Rectal smooth muscle tissue (tissue), 1 donor: ENCODE data around the gene CTCFL.

Experiments used
- H3K27ac ChIP-seq: one replicate; pipeline ENCODE4 v1.7.0; 2013; ENCODE audit warnings: low read depth, low read length, inconsistent platforms
- H3K27me3 ChIP-seq: one replicate; pipeline ENCODE4 v1.7.0; 2013; ENCODE audit warnings: low read length; ENCODE audit not compliant: control insufficient read depth, insufficient read depth
- H3K36me3 ChIP-seq: one replicate; pipeline ENCODE4 v1.7.0; 2013; ENCODE audit warnings: low read length; ENCODE audit not compliant: control insufficient read depth, insufficient read depth
- H3K4me1 ChIP-seq: one replicate; pipeline ENCODE4 v1.7.0; 2013; ENCODE audit warnings: low read length; ENCODE audit not compliant: control insufficient read depth, insufficient read depth
- H3K4me3 ChIP-seq: one replicate; pipeline ENCODE4 v1.7.0; 2013; ENCODE audit warnings: low read length
- H3K9ac ChIP-seq: one replicate; pipeline ENCODE4 v1.7.0; 2013; ENCODE audit warnings: low read length

Gene CTCFL

DNA sequence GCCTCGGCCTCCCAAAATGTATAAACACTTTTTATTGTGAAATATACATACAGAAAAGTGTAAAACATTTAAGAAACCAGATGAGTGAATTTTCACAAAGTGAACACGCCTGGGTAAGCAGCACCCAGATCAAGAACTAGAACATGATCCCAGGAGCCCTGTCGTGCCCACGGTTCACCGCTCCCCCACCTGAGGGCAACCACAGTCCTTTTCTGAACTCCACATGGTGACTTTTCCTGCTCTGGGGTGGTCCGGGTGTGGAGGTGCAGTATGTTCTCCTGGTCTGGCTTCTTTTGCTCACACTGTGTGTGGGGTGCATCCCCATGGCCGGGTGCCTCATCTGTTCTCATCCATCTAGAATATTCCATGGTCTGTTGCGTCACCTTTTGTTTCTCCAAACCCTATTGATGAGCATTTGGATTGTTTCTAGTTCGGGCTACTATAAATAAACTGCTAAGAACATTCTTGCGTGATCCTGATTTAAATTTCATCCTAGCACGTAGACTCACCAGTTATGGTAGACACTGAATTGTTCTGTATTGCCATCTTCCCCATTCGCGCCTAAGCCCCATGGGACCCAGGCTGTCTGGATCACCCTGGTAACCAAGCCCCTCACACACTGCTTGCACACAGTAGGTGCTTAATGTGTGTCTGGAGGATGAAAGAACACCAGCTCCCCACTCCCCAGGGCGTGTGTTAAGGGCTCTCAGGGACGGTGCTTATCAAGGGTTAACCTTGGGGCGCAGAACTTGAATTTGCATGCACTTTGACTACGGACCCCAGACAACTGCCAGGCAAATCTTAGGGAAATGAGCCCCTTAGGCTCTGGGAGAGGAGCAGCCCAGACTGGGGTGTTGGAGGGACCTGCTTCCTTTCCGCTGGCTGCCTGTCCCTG lies 56.2 kb downstream of the CTCFL start:
- Histone ChIP-seq H3K36me3 (no peaks in the 10 kb centered on the region), H3K27me3 (no peaks in the 10 kb centered on the region), H3K4me1 (peaks cover 15% of the 10 kb centered on the region), H3K27ac (peak overlapping the region; percentile 74), H3K9ac (no peak overlapping the region), H3K4me3 (no peak overlapping the region)

DNA sequence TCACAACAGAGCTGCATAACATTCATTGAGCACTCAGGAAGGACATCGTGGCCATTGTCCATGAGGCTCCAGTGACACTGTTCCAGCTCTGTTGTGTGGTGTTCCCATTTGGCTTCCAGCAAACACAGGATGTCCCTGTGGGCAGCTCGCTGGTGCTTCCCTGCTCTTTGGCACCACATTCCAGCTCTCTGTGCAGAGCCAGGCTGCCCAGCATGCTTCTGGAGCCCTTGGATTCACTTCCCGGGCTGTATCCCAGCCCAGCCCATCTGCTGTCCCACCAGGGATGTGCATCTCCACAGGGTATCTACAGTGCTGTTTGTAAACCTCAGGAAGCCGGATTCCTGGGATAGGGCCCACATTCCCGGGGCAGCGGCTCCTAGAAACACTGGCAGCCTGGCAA lies 57.2 kb downstream of the CTCFL start:
- H3K4me1 ChIP-seq = peaks cover 14% of the 10 kb centered on the region
- no peak overlapping the region for H3K4me3 ChIP-seq
- peak overlapping the region; percentile 35 for H3K27ac ChIP-seq
- no peaks in the 10 kb centered on the region for H3K36me3 ChIP-seq
- no peaks in the 10 kb centered on the region for H3K27me3 ChIP-seq
- H3K9ac ChIP-seq = no peak overlapping the region

DNA sequence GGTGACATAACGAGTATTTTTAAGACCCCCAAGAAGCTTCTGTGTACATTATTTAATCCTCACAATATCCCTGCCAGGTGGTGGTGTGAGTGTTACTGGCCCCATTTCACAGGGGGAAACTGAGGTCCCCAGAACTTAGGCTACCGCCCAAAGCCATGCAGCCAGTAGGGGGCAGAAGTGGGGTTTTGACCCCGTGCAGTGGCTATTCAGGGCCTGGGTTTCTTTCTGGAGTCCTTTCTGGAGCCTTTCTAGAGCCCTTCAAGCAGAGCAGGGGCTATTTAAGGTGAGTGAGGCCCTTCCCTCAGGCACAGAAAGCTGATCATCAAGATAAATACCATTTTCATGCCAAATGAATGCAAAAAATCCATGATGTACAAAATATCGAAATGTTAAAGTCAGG lies 59.0 kb downstream of the CTCFL start:
- Histone ChIP-seq H3K4me1 (peaks cover 14% of the 10 kb centered on the region), H3K4me3 (no peak overlapping the region), H3K9ac (no peak overlapping the region), H3K27me3 (no peaks in the 10 kb centered on the region), H3K27ac (no peak overlapping the region), H3K36me3 (no peaks in the 10 kb centered on the region)

DNA sequence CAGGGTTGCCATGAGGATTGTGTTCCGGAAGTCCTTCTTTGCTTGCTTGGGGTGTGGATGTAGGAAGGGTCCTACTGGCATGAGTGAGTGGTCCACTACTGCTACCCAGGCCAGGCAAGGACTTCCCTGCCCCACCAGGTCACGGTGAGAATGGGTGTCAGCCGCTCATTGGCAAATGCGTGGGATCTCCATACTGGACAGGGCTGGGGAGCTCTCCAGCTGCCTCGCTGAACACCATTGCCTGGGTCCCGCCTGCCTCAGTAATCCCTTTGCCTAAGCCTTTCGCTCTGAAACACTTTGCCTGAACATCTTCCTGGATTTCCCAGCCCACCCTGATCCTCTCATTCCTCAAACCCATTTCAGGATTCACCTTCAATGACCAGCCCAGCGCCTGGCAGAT lies 59.5 kb downstream of the CTCFL start:
- Histone ChIP-seq H3K36me3 (no peaks in the 10 kb centered on the region), H3K4me3 (no peak overlapping the region), H3K27me3 (no peaks in the 10 kb centered on the region), H3K27ac (no peak overlapping the region), H3K4me1 (peaks cover 14% of the 10 kb centered on the region), H3K9ac (no peak overlapping the region)

DNA sequence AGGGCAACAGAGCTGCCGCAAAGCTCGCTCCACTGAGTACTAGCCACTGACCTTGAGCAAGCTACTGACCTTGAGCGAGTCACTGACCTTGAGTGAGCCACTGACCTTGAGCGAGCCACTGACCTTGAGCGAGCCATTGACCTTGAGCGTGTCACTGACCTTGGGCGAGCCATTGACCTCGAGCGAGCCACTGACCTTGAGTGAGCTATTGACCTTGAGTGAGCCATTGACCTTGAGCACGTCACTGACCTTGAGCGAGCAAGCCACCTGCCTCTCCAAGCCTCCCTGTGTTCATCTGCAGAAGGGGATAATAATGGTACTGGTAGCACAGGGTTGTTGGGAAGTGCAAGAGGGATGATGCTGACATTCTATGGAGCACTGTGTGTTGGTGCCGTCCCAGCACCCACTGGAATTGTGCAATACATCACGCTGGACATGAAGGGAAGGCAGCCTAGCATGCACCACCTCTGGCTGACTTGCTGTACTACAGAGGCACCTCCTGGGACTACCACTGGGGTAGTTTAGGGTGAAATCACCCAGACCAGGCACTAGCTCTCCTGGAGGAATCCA lies 60.2 kb downstream of the CTCFL start:
- H3K27me3 ChIP-seq = no peaks in the 10 kb centered on the region
- H3K9ac ChIP-seq = no peak overlapping the region
- peaks cover 12% of the 10 kb centered on the region for H3K4me1 ChIP-seq
- no peak overlapping the region for H3K4me3 ChIP-seq
- no peak overlapping the region for H3K27ac ChIP-seq
- no peaks in the 10 kb centered on the region for H3K36me3 ChIP-seq

DNA sequence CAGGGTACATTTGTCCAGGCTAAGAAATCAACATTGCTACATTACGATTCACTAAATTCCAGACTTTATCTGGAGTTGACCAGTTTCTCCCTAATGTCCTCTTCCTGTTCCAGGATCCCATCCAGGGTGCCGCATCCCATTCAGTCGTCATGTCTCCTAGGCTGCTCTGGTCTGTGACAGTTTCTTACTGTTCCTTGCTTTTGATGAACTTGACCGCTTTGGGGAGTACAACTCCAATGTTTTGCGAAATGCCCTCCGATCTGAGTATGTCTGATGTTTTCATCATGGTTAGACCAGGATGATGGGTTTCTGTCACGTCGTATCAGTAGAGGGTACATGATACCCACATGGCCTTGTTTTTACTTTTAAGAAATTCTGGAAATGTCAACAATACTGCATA lies 62.2 kb downstream of the CTCFL start:
- Histone ChIP-seq H3K4me1 (peaks cover 19% of the 10 kb centered on the region), H3K27ac (no peak overlapping the region), H3K4me3 (no peak overlapping the region), H3K36me3 (no peaks in the 10 kb centered on the region), H3K27me3 (no peaks in the 10 kb centered on the region), H3K9ac (no peak overlapping the region)

DNA sequence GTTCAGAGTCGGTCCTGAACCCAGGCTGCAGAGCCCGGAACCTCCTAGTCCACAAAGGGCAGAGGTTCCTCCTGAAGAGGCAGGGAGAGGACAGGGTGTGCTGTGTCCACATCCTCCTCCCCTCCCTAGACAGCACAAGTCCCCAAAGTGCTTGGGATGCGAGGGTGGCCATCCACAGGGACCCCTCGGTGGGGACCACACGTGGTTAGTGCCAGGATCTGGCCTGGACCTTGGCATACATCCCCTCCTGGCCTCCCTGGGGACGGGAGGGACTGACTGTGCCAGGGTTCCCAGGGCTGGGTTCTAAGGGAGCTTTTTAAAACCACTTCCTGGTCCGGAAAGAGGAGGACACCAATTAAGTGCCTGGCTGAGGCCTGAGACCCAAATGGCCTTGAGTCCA lies 63.2 kb downstream of the CTCFL start:
- H3K27ac ChIP-seq = no peak overlapping the region
- H3K4me3 ChIP-seq = no peak overlapping the region
- H3K36me3 ChIP-seq = no peaks in the 10 kb centered on the region
- H3K9ac ChIP-seq = no peak overlapping the region
- no peaks in the 10 kb centered on the region for H3K27me3 ChIP-seq
- H3K4me1 ChIP-seq = peaks cover 29% of the 10 kb centered on the region

DNA sequence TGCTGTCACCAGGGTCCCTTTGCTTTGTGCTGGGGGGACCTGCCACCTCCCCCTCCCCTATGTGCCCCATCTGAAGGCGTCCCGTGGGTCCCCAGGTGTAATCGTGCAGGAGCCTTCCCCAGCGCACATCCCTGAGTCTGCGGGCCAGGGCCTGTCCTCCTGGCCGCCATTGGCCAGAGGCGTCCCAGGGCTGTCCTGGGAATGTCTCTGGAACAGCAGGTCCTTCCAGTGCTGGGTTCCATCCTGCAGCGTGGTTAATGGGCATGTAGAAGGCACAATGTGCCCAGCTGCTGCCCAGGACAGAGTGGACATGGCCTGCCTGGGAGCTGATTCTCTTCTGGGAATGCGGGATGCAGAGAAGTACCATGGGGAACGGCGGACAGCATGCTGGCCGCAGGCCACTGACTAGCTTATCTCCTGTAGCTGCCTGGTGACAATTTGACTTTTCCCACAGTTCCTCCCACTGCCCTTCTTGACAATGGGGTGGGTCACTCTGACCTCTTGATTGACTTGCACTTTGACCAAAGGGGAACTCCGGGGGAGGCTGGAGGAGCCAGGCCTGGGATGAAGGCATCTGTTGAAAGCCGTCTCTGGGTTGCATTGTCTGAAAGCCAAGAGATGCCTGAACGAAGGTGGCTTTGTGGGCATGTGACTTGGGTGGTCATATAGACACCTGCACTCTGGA lies 64.0 kb downstream of the CTCFL start:
- Histone ChIP-seq H3K9ac (no peak overlapping the region), H3K36me3 (no peaks in the 10 kb centered on the region), H3K4me3 (no peak overlapping the region), H3K27me3 (no peaks in the 10 kb centered on the region), H3K27ac (no peak overlapping the region), H3K4me1 (peaks cover 29% of the 10 kb centered on the region)

DNA sequence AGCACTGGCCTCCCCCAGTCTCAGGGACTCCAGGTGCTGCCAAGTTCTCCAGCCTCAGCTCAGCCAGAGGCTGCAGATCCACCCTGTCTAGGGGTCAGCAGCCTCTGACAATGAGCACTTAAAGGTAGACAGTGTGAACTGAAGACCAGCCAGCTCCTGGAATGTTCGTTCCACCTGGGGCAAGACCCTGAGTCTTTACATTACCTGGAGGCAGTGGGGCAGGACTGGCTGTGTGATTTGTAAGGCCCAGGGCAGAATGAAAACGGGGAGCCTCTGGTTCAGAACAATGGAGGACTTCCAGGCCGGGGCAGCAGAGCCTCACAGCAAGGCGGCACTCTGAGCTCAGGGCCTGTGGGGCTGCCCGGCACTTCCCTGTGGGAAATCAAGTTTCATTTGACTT lies 65.0 kb downstream of the CTCFL start:
- H3K4me1 ChIP-seq = peaks cover 29% of the 10 kb centered on the region
- peak overlapping the region; percentile 24 for H3K27ac ChIP-seq
- H3K27me3 ChIP-seq = no peaks in the 10 kb centered on the region
- H3K9ac ChIP-seq = no peak overlapping the region
- H3K36me3 ChIP-seq = no peaks in the 10 kb centered on the region
- H3K4me3 ChIP-seq = no peak overlapping the region

DNA sequence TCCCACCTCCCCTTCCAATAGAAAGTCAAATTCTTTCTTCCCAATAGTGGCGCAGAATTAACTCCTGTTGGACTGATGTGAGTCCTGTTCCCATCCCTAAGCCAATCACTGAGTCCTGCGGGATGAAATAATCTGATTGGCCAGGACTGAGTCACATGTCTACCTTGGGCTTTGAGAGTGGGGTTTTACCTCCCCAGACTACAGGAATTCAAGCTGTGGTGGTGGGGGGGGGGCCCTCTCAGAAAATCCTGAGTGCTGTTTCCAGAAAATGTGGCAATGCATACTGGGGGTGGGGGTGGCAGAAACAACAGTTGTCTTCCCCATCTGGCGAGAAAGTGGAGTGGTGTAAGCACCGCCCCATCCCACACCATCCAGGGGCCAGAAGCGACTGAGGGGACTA lies 65.7 kb downstream of the CTCFL start:
- Histone ChIP-seq H3K4me3 (no peak overlapping the region), H3K36me3 (no peaks in the 10 kb centered on the region), H3K9ac (no peak overlapping the region), H3K27me3 (no peaks in the 10 kb centered on the region), H3K4me1 (peaks cover 29% of the 10 kb centered on the region), H3K27ac (peak overlapping the region; percentile 85)

DNA sequence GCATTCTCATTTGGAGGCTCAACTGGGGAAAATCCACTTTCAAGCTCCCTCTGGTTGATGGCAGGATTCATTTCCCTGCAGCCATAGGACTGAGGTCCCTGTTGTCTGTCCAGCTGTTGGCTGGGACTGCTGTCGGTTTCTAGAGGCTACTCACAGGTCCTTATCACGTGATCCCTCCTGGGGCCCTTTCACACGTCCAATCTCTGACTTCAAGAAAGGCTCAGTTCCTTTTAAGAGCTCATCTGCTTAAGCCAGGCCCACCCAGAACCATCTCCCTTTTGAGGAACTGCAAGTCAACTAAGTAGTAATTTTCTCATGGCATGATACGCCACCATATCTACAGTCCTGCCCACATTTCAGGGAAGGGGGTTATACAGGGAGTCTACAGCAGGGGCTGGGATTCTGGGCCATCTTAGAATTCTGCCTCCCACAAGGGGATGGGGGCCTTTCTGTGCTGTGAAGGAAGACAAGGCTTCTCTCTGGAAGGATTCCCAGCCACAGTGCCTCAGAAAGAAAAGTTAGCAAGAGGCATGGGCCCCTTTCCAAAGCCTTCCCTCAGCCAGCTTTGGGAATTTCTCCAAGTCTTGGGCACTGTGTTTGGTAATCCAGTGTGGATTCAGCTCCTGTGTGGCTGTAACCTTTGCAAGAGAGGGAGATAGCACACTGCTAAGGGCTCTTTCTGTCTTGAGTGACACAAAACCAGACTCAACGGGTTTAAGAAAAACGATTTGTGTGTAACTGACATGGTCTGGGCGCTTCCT lies 66.4 kb downstream of the CTCFL start:
- no peaks in the 10 kb centered on the region for H3K27me3 ChIP-seq
- no peaks in the 10 kb centered on the region for H3K36me3 ChIP-seq
- no peak overlapping the region for H3K9ac ChIP-seq
- H3K4me3 ChIP-seq = no peak overlapping the region
- peaks cover 27% of the 10 kb centered on the region for H3K4me1 ChIP-seq
- H3K27ac ChIP-seq = peak overlapping the region; percentile 85
